Gastrocnemius medialis (tissue), 4 donors: ENCODE results near the gene ARNT2.

ENCODE experiments used
- CTCF ChIP-seq, 5 experiments: fragments of 450-650 bp in 3 of 5; fragments of 200-600 bp in 2 of 5; sonication (generic) in 2 of 5; IDR thresholded peaks in 4 of 5; conservative IDR thresholded peaks in 1 of 5; 1 replicate in 4 of 5; 2 replicates in 1 of 5; pipeline ENCODE4 v1.5.1; 2016 to 2019; ENCODE audit warnings: antibody characterized with exemption in 5 of 5, mild to moderate bottlenecking in 3 of 5, moderate library complexity in 3 of 5
- POLR2A ChIP-seq, 2 donors: fragments of 450-650 bp; IDR thresholded peaks; one replicate each; pipeline ENCODE4 v1.6.1; 2017; ENCODE audit warnings: antibody characterized with exemption in 2 of 2, mild to moderate bottlenecking in 2 of 2, moderate library complexity in 2 of 2

GRCh38 chr15:80588801-80589200 is 184.6 kb downstream of the ARNT2 start:
- TF ChIP-seq CTCF (IDR thresholded peaks at IDR 0.05 in 4 of 5, conservative IDR thresholded peaks at IDR 0.05 in 1 of 5): no peak
- TF ChIP-seq POLR2A (IDR thresholded peaks at IDR 0.05): no peak
